Stimulated activated CD4-positive, alpha-beta T cell treated with anti-CD3 and anti-CD28 coated beads, Interleukin-4, amount 100 ng/mL, for 24 hours (primary cell): ENCODE data around the gene ALPK3.

Source experiments
- DNase-seq: peaks from one replicate; pipeline ENCODE4 v3.0.0-alpha.2; 2020

The ALPK3 gene

GRCh38 chr15:84826369-84826823 lies 9.2 kb downstream of the ALPK3 start:
- no peak for DNase-seq

- DNase-seq = no peak
Observed at GRCh38 chr15:84827246-84827645, 10.1 kb downstream of the ALPK3 start.

GRCh38 chr15:84828086-84828908 lies 11.1 kb downstream of the ALPK3 start:
- DNase-seq = no peak

GRCh38 chr15:84829428-84829827 lies 12.3 kb downstream of the ALPK3 start:
- no peak for DNase-seq

- DNase-seq = no peak
Observed at GRCh38 chr15:84830036-84830435, 12.9 kb downstream of the ALPK3 start.

GRCh38 chr15:84831028-84831427 lies 13.9 kb downstream of the ALPK3 start:
- DNase-seq = no peak

GRCh38 chr15:84831613-84832012 lies 14.5 kb downstream of the ALPK3 start:
- no peak for DNase-seq

- DNase-seq = no peak
Observed at GRCh38 chr15:84832448-84833040, 15.4 kb downstream of the ALPK3 start.

GRCh38 chr15:84833447-84834228 lies 16.5 kb downstream of the ALPK3 start:
- no peak for DNase-seq

GRCh38 chr15:84834229-84834955 lies 17.2 kb downstream of the ALPK3 start:
- DNase-seq = no peak

GRCh38 chr15:84834969-84835368 lies 17.8 kb downstream of the ALPK3 start:
- DNase-seq = no peak

GRCh38 chr15:84835661-84836337 lies 18.6 kb downstream of the ALPK3 start:
- DNase-seq = no peak

- DNase-seq = no peak
Observed at GRCh38 chr15:84836844-84837243, 19.7 kb downstream of the ALPK3 start.

- no peak for DNase-seq
Observed at GRCh38 chr15:84839714-84840113, 22.6 kb downstream of the ALPK3 start.

- DNase-seq = no peak
Observed at GRCh38 chr15:84840255-84840654, 23.1 kb downstream of the ALPK3 start.

GRCh38 chr15:84840741-84841429 lies 23.7 kb downstream of the ALPK3 start:
- no peak for DNase-seq

GRCh38 chr15:84842781-84843180 lies 25.6 kb downstream of the ALPK3 start:
- no peak for DNase-seq

- no peak for DNase-seq
Observed at GRCh38 chr15:84844964-84845363, 27.8 kb downstream of the ALPK3 start.

- DNase-seq = peak; percentile 37
Observed at GRCh38 chr15:84845631-84846030, 28.5 kb downstream of the ALPK3 start.

GRCh38 chr15:84846269-84846668 lies 29.1 kb downstream of the ALPK3 start:
- DNase-seq = no peak

- DNase-seq = no peak
Observed at GRCh38 chr15:84847382-84847781, 30.2 kb downstream of the ALPK3 start.

- no peak for DNase-seq
Observed at GRCh38 chr15:84852212-84852611, 35.1 kb downstream of the ALPK3 start.
